Measurements from ENCODE around the gene TTK.
"Not testable (repeated sequence)": the region's sequence is repeated elsewhere in the genome, so short reads cannot be mapped to it uniquely, and the experiment has no call there.

TTK gene

GRCh38 chr6:80022803-80023202 lies 18.4 kb downstream of the TTK start:
- DNase-seq, result no peak

- DNase-seq, result no peak
Observed at GRCh38 chr6:80028589-80028988, 24.1 kb downstream of the TTK start.

GRCh38 chr6:80029470-80029869 lies 25.0 kb downstream of the TTK start:
- DNase-seq, result no peak

- not testable (repeated sequence) for DNase-seq
Observed at GRCh38 chr6:80048220-80048619, 43.8 kb downstream of the TTK start.

- DNase-seq, result no peak
Observed at GRCh38 chr6:80060774-80061173, 56.3 kb downstream of the TTK start.

GRCh38 chr6:80068146-80068545 lies 63.7 kb downstream of the TTK start:
- not testable (repeated sequence) for DNase-seq

GRCh38 chr6:80070431-80070830 lies 66.0 kb downstream of the TTK start:
- DNase-seq, result not testable (repeated sequence)

GRCh38 chr6:80077067-80077466 lies 72.6 kb downstream of the TTK start:
- DNase-seq, result no peak

- DNase-seq, result no peak
Observed at GRCh38 chr6:80088637-80089036, 84.2 kb downstream of the TTK start.

GRCh38 chr6:80091506-80091905 lies 87.1 kb downstream of the TTK start:
- DNase-seq, result no peak

Measured in NCI-H2171 (cell line).